ENCODE measurements around the gene LMNA.
A peak's percentile ranks its signal among the peaks of the same experiment; 100 is the strongest.
"Not testable (repeated sequence)": the region's sequence is repeated elsewhere in the genome, so short reads cannot be mapped to it uniquely, and the experiment has no call there.

LMNA gene

DNA sequence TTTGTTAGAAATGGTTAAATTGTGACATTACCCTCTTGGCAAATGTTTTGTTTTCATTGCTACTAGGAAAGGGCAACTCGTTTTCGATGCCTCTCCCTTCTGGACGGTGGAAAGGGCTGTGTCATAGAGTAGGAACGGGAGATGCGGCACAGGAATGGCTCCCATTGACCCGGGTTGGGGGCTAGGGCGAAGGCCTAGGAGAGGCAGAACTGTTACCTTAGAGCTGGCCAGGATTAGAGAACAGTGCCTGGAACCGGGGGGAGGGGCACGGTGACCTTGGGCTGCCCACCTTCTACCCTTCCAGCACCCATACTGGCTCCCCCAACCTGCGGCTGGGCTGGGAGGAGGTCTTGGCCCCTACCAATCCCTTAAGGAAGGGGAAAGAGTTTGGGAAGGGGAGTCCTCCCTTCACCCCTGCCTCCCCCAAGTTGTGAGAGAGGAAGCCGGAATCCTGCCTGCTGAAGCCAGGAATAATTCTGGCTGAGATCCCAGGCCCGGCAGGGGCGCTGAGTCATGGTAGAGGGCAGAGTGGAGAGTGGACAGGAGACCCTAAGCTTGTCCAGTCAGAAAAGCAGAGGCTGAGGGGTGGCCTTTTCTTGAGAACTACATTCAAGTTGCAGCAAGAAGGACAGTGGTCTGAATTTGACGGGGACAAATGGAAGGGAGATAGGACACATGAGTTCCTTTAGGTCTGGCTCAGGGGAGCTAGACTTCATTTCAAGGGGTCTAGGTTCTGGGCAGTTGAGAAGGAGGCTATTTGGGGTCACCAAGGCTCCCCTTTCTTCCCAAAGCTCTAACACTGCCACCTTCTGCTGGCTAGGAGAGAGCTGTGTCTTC is 8.2 kb downstream of the LMNA start:
- peak; percentile 57 for DNase-seq

DNA sequence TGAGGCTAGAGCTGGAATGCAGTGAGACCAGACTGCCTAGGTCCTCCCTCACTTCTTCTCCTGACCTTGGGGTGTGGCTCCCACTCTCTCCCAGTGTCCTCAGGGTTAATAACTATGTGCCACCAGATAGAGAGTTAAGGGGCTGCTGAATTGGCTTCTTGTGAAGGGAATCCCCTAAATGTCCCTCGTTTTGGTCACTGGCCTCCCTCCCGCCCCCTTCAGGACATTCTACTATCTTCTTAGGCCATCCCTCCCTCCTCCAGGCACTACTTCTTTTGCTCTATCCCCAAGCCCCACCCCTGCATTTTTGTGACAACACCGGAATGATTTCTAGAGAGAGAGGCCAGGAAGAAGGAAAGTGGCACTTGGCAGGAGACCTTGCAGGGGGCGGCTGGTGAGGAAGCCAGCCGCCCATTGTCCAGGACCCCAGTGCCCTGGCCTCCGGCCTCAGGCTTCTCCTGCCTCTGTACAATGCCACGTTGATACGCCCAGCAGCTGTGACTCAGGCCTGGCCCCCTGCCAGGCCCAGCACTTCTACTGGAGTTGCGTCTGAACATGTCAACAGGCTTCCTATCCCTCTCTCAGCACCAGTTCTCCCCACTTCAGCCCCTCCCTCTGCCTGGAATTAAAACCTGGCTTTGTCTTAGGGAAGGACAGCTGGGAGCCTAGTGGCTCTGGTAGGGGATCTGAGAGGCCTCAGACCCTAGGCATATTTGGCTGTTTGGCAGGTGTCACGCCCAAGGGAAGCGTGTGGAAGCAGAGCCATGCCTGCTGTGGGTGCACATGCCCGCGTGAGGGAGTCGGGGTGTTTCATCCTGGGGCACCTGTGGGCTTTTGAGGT is 9.1 kb downstream of the LMNA start:
- peak; percentile 94 for DNase-seq

DNA sequence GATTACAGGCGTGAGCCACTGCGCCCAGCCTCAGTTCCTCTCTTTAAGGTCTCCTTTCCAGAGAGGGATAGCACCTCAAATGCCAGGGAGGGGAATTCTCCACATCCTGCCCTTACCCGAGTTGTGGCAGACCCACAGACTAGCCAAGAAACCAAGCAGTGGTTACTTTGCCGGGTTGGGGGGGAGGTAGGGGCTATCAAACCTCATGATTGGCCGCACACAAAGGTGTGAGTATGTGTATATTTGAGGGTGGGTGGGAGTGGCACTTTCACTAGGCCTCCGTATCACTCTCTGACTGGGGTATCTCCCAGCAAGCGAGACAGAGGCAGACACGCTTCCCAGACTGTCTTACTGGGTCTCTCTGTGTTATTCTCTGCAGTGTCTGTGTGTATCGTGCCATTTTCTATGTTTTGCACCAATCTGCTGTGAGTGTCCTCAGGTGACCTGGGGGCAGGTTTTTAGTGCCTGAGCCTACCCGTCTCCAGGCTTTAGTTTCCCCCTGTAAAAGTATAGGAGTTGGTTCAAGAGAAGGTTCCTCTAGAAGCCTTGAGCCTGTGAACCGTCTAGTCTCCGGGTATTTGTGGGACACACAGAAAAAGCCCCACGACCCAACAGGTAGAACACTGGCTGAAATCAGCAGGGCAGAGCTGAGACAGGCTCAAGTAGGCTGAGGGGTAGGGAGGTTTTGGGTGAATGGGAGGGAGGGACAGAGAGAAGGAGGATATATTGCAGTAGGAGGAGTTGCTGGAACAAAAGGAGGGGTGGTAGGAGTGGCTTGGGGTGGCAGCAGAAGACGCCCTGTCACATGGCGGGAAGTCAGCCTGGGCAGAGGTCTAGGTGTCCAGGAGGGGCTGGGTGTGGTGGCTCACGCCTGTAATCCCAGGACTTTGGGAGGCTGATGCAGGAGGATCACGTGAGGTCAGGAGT is 10.3 kb downstream of the LMNA start:
- no peak for DNase-seq

DNA sequence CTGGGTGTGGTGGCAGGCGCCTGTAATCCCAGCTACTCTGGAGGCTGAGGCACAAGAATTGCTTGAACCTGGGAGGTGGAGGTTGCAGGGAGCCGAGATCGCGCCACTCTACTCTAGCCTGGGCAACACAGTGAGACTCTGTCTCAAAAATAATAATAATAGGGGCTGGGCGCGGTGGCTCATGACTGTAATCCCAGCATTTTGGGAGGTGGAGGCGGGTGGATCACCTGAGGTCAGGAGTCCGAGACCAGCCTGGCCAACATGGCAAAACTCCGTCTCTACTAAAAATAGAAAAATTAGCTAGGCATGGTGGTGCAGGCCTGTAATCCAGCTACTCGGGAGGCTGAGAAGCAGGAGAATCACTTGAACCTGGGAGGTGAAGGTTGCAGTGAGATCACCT is 11.0 kb downstream of the LMNA start:
- not testable (repeated sequence) for DNase-seq

DNA sequence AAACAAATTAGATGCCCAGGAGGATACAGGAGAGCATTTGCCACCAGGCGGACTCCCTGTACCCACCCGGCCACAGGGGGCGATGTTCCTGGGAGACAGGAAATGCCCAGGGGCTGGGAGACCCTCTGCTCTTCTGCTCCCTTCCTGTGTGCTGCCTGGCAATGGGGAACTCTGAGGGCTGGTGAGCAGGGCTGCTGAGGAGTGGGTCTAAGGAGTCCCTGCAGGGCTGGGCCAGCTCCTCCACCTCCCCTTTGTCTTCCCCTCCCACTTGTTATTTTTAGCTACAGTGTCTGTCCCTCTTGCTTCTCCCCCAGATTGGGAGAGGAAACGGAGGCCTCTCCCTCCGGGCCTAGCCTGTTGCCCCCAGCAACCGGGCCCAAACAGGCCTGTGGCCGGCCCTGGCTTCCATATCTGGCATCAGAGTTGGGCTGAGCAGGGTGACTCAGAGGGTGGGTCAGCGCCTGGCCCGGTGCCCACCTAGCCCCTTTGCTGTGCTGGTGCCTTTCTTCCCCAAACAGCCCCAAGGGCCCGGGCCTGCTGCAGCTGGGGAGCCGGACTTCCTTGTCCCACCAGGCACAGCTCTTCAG is 11.6 kb downstream of the LMNA start:
- no peak for DNase-seq

DNA sequence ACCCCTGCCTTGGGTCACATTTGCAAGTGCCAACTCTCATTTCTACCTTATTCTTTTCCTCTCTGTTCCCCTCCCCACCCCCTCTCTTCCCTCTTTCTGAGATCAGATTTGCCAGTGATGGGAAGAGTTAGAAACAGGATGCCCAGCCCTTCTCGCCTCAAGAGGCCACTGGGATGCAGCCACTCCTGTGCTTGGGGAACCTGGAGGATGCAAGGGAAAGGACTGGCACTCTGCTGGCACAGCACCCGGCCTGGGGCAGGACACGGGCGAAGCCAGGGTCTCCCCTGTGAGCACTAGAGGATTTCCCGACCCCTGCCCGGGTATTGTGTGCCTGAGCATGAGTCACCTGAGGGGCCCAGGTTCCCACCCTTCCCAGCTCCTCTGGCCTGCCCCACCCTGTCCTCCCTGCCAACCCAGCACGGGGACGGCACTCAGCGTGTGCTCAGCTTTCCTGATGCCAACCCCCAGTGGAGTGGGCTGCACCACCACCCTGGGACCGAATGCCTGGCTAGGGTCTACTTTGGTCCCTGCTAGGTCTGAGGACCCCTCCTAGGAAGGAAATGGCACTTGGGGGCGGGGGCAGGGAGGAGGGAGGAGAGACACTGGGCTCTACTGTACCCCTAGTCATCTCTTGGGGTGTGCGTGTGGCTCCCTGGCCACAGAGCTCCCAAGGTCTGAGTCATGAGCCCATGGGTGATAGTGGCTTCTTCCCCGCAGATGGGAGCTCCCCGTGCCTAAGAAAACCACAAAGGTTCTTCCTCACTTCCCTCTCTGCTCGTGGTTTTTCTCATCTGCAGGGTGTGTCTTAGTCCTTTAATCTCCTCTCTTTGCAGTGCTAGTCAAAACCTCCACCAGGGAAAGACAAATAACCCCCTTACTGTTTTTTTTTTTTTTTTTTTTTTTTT is 12.4 kb downstream of the LMNA start:
- no peak for DNase-seq

DNA sequence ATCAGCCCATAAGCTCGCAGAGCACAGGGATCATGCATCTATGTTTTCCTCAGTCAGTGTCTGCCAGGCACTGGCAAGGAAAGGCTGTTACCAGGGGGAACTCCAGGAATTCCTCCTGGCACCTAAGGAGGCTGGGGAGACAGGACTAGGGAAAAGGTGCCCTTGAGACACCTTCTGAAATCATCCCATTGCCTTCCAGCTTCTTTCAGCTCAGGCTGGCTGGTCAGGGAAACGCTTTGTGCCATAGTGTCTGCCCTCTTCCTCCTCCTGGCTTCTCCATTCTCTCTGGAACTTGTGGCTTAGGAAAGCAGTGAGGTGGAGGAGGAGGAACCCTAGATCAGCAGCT is 13.8 kb downstream of the LMNA start:
- no peak for DNase-seq

DNA sequence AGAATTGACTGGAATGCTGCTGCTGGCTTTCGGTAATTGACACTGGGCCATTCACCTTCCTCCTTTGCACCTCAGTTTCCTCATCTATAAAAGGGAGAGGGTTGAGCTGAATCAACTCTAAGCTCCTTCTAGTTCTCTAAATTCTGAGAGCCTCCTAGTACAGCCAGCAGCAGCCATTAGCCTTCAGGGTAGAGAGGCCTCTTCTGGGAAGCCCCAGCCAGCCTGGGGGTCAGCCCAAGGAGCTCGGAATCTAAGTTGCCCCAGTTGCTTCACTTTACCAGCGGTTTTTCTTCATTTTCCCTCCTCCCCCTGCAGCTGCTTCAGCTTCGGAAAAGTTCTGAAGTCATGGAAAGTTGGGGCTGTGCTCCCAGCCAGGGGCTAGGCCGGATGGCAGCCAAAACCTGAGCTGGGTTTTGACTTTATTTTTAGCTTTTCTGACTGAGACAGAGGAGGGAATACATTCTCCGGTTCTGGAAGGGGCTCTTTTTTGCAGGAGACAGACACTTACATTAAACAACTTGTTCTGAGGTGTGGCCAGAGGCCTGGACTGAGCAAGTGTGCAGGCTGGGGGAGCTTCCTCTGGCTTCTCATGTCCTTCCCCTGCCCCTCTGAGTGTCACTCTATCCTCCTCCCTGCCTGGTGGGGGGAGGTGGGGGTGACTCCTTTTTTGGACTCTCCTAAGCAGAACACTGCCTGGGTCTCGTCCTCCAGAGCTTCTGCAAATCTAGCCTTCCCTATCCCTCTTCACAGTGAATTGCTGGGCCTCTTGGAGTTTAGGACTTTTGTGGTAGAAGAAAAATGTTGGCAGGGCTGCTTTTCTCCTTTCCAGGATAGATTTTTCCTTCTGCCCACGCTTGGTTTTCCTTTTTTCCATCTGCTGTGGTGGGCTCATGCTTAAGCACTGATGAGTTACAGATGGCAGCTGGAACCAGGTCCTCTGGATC is 14.4 kb downstream of the LMNA start:
- no peak for DNase-seq

DNA sequence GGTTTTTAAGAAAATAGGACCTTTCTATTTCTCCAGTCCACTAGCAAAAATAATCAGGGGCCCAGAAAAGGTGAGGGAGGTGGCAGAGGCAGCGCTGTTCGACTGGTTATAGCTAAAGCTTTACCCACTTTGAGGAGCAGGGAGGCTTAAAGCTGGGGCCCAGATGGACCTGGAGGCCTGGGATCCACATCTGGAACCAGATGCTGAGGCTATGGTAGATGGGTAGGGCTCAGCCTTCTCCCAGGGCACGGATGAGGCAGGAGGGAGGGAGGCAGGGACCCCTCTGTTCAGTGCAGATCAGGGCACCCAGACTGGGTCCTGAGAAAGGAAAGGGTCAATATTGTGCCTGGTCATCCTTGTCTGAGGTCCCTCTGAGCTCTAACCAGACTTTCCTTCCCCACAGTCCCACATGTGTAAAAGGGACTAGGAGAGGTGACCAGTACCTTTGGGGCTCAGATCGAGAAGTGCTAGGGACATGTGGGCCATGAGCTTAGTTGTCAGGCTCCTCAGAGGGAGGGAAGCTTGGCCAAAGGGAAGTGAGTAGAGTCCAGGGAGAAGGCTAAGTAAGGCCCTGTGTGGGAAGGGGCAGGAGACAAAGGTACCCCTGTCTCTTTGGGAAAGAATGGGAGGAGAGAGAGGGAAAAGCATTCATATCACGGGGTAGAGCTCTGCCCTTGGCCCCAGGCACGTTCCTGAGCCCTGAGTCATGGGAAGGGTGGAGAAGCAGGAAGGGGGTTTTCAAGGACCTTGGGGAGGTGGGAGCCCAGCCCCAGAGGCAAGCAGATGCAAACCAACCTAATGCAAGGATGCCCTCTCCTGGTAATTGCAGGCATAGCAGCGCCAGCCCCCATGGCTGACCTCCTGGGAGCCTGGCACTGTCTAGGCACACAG is 15.4 kb downstream of the LMNA start:
- peak; percentile 77 for DNase-seq

DNA sequence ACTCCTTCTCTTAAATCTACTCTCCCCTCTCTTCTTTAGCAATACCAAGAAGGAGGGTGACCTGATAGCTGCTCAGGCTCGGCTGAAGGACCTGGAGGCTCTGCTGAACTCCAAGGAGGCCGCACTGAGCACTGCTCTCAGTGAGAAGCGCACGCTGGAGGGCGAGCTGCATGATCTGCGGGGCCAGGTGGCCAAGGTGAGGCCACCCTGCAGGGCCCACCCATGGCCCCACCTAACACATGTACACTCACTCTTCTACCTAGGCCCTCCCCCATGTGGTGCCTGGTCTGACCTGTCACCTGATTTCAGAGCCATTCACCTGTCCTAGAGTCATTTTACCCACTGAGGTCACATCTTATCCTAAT is 16.0 kb downstream of the LMNA start:
- DNase-seq = no peak

DNA sequence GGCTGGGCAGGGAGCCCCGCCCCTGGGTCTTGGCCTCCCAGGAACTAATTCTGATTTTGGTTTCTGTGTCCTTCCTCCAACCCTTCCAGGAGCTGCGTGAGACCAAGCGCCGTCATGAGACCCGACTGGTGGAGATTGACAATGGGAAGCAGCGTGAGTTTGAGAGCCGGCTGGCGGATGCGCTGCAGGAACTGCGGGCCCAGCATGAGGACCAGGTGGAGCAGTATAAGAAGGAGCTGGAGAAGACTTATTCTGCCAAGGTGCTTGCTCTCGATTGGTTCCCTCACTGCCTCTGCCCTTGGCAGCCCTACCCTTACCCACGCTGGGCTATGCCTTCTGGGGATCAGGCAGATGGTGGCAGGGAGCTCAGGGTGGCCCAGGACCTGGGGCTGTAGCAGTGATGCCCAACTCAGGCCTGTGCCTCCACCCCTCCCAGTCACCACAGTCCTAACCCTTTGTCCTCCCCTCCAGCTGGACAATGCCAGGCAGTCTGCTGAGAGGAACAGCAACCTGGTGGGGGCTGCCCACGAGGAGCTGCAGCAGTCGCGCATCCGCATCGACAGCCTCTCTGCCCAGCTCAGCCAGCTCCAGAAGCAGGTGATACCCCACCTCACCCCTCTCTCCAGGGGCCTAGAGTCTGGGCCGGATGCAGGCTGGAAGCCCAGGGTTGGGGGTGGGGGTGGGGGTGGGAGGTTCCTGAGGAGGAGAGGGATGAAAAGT is 20.4 kb downstream of the LMNA start:
- DNase-seq = no peak

DNA sequence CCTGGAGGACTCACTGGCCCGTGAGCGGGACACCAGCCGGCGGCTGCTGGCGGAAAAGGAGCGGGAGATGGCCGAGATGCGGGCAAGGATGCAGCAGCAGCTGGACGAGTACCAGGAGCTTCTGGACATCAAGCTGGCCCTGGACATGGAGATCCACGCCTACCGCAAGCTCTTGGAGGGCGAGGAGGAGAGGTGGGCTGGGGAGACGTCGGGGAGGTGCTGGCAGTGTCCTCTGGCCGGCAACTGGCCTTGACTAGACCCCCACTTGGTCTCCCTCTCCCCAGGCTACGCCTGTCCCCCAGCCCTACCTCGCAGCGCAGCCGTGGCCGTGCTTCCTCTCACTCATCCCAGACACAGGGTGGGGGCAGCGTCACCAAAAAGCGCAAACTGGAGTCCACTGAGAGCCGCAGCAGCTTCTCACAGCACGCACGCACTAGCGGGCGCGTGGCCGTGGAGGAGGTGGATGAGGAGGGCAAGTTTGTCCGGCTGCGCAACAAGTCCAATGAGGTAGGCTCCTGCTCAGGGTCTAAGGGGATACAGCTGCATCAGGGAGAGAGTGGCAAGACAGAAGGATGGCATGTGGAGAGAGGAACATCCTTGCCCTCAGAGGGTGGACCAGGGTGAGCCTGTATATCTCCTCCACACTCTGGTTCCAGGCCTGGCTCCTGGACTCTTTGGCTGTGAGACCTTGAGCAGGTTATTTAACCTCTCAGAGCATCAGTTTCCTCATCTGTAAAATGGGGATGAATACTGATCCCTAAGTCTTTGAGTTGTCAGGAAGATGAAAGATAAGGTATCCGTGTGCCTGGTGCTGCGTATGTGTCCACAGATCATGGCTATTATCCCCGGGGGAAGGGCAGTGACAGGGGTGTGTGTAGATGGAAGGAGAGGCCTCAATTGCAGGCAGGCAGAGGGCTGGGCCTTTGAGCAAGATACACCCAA is 21.7 kb downstream of the LMNA start:
- no peak for DNase-seq

DNA sequence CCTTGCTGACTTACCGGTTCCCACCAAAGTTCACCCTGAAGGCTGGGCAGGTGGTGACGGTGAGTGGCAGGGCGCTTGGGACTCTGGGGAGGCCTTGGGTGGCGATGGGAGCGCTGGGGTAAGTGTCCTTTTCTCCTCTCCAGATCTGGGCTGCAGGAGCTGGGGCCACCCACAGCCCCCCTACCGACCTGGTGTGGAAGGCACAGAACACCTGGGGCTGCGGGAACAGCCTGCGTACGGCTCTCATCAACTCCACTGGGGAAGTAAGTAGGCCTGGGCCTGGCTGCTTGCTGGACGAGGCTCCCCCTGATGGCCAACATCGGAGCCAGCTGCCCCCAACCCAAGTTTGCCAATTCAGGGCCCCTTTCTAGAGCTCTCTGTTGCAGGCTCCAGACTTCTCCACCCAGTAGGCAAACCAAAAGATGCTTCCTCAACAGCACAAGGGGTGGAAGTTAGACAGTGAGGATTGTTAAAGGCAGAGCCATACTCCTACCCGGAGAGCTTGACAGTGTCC is 22.5 kb downstream of the LMNA start:
- DNase-seq = no peak

DNA sequence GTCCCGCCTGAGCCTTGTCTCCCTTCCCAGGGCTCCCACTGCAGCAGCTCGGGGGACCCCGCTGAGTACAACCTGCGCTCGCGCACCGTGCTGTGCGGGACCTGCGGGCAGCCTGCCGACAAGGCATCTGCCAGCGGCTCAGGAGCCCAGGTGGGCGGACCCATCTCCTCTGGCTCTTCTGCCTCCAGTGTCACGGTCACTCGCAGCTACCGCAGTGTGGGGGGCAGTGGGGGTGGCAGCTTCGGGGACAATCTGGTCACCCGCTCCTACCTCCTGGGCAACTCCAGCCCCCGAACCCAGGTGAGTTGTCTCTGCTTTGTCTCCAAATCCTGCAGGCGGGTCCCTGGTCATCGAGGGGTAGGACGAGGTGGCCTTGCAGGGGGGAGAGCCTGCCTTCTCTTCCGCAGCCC is 24.0 kb downstream of the LMNA start:
- DNase-seq = no peak

DNA sequence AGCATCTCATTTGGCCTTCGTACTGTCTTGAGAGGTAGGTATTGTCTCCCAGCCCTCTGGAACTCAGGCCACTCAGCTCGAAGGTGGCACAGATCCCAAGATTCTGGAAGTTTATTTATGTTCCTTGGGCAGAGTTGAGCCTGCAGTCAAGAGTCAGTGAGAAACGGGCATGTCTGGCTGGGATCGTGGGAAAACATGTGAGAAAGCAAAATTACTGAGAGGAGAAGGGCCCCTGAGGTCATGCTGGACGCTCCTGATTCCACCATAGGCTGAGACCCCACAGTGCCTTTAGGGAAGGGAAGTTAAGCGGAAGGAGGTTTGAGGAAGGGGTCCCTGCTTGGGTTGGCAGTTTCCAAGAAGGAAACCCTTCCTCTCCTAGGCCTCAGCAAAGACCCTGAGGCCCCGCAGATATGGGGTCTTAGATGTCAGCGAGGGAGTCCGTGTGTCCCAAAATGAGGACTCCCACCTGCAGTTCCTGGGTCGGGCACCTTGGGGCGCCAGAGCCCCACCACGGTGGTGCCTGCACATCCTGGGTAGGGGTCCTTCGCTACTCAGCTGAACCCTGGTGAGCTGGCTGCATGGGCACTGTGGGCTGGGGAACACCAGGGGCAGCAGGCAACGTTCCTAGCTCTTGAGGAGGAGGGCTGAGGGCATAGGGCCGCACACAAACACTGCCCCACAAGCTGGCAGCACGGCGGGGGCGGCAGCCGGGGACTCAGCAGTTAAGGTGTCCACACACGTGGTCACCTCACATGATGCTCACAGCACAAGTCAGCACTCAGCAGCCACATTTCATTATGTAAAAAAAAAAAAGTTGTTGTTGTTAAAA is 26.6 kb downstream of the LMNA start:
- DNase-seq = peak; percentile 64

DNA sequence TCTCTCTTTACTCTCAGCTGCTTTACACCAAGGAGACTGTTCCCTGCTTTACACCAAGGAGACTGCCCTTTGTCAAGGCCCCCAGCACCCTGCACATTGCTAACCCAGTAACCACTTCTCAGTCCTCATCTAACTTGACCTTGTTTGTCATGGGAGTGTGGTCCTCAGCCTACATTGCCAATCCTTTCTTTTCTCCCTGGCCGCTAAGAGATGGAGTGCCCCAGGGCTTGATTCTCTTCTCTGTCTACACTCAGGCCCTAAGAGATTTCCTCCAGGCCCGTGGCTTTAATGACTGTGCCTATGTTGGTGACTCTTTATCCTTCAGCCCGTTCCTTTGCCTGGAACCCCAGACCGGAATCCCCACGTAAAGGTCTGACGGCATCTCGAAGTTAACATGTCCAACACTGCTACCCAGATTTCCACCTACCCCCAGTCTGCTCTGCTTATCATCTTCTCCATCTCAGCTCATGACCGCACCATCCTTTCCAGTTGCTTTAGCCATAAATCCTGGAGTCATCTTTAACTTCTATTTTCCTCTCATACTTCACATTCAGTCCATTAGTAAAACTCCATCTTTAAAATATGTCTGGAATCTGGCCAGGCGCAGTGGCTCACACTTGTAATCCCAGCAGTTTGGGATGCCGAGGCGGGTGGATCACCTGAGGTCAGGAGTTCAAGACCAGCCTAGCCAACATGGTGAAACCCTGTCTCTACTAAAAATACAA is 29.4 kb downstream of the LMNA start:
- DNase-seq = no peak
